Subcutaneous adipose tissue (tissue), 4 donors: ENCODE measurements around the gene ZNF467. TPM values are rescaled to one million over a fixed set of nuclear protein-coding genes. Genes with fewer than 3 reads are reported as not detected.

Experiments used
- CTCF ChIP-seq: fragments of 450-650 bp; IDR thresholded peaks from one replicate; pipeline ENCODE4 v1.5.1; 2016; ENCODE audit warnings: low read depth, mild to moderate bottlenecking, control low read depth, antibody characterized with exemption, moderate library complexity
- total RNA-seq, 4 donors: library from RNA; depleted of rRNA; stranded (reverse); fragments of >200 nt; gene quantifications; one replicate each; pipeline ENCODE4 v1.1.0, GENCODE V29; 2016

Gene ZNF467
- total RNA-seq, 4 donors from 2014 or later: 3.6 to 21.5 (median 4.6) TPM

- no peak for TF ChIP-seq CTCF
These were observed 30.7 kb upstream of the ZNF467 start for GRCh38 chr7:149804106-149804505.

- no peak for TF ChIP-seq CTCF
These were observed 30.2 kb upstream of the ZNF467 start for GRCh38 chr7:149803551-149804074.

GRCh38 chr7:149802966-149803365, 29.6 kb upstream of the ZNF467 start:
- TF ChIP-seq CTCF: no peak

GRCh38 chr7:149801816-149802215, 28.4 kb upstream of the ZNF467 start:
- no peak for TF ChIP-seq CTCF

GRCh38 chr7:149801002-149801566, 27.7 kb upstream of the ZNF467 start:
- no peak for TF ChIP-seq CTCF

- no peak for TF ChIP-seq CTCF
These were observed 26.8 kb upstream of the ZNF467 start for GRCh38 chr7:149800169-149800555.

- no peak for TF ChIP-seq CTCF
These were observed 26.2 kb upstream of the ZNF467 start for GRCh38 chr7:149799397-149800168.
